GM12874 (cell line): ENCODE results near the gene CTNNA1.

Source experiments
- CTCF ChIP-seq: IDR thresholded peaks from 2 replicates; pipeline ENCODE4 v1.5.1; 2011; ENCODE audit warnings: low read depth, mild to moderate bottlenecking, control low read depth, low read length, moderate library complexity; ENCODE audit not compliant: insufficient read depth

Gene CTNNA1

GRCh38 chr5:138743484-138743883, 9.7 kb upstream of the CTNNA1 start:
- TF ChIP-seq CTCF = no peak

- no peak for TF ChIP-seq CTCF
These were observed 8.0 kb upstream of the CTNNA1 start for GRCh38 chr5:138745268-138745667.

GRCh38 chr5:138748630-138749081, 4.6 kb upstream of the CTNNA1 start:
- TF ChIP-seq CTCF = no peak

- 0 out of 2 replicates have a peak, but pooled peaks have one; percentile 6 for TF ChIP-seq CTCF
These were observed 779 bp upstream of the CTNNA1 start for GRCh38 chr5:138752341-138752950.

- no peak for TF ChIP-seq CTCF
These were observed 821 bp downstream of the CTNNA1 start for GRCh38 chr5:138753794-138754698.

- TF ChIP-seq CTCF = no peak
These were observed 1.5 kb downstream of the CTNNA1 start for GRCh38 chr5:138754699-138755057.

GRCh38 chr5:138755084-138755748, 2.0 kb downstream of the CTNNA1 start:
- TF ChIP-seq CTCF = no peak
